Colonic mucosa (tissue), 4 donors: ENCODE results near the gene GASK1A. TPM values are rescaled to one million over a fixed set of nuclear protein-coding genes. Genes with fewer than 3 reads are reported as not detected.

ENCODE experiments used
- DNase-seq: peaks from one replicate; pipeline ENCODE4 v3.0.0-alpha.2; 2020
- H3K27ac ChIP-seq: fragments of 200-600 bp; one replicate; pipeline ENCODE4 v1.8.0; 2021
- H3K27me3 ChIP-seq: fragments of 200-600 bp; one replicate; pipeline ENCODE4 v1.8.0; 2021
- H3K36me3 ChIP-seq: fragments of 200-600 bp; one replicate; pipeline ENCODE4 v1.8.0; 2021
- H3K4me1 ChIP-seq: fragments of 200-600 bp; one replicate; pipeline ENCODE4 v1.8.0; 2021; ENCODE audit warnings: mild to moderate bottlenecking
- H3K4me3 ChIP-seq: fragments of 200-600 bp; one replicate; pipeline ENCODE4 v1.8.0; 2021
- H3K9ac ChIP-seq, 2 donors: one replicate each; pipeline ENCODE4 v1.7.0; 2013; ENCODE audit warnings: control low read depth in 2 of 2, low read depth in 2 of 2, low read length in 2 of 2
- H3K9me3 ChIP-seq: fragments of 200-600 bp; one replicate; pipeline ENCODE4 v1.8.0; 2021
- CTCF ChIP-seq: fragments of 200-600 bp; IDR thresholded peaks from one replicate; pipeline ENCODE4 v1.8.0; 2022; ENCODE audit warnings: antibody characterized with exemption, mild to moderate bottlenecking
- intact Hi-C: fragments of 100-400 bp; cut with DNase I; formaldehyde crosslinking; loops from one replicate; pipeline ENCODE4 v1.14.1; 2022
- total RNA-seq, 2 donors: library from RNA; stranded (reverse); fragmentation: NEBNext Ultra II Directional in 1 of 2; extraction: Animal tissue kit (Norgen Biotek cat#: 25700) in 1 of 2; gene quantifications; one replicate each; pipeline ENCODE4 v1.2.1, GENCODE V29; 2021
- donor health status: healthy.
- donor health status: DM: no; HTN: no; CAD: no.
- donor health status: DM: no; HTN: no; CAD: no.

Gene GASK1A
- total RNA-seq, 2 donors from 2014 or later, result 1.3 to 2.2 TPM

- H3K4me3 ChIP-seq, result no peak overlapping the region
- no peaks in the 10 kb centered on the region for H3K9me3 ChIP-seq
- TF ChIP-seq CTCF, result no peak
- intact Hi-C loops, result no loop called here
- no peaks in the 10 kb centered on the region for H3K27me3 ChIP-seq
- H3K9ac ChIP-seq, result peak overlapping the region in 1 of 2 donors; percentile 28
- H3K27ac ChIP-seq, result no peak overlapping the region
- H3K4me1 ChIP-seq, result no peaks in the 10 kb centered on the region
- peak; percentile 45 for DNase-seq
- H3K36me3 ChIP-seq, result no peaks in the 10 kb centered on the region
These were observed 22.0 kb downstream of the GASK1A start for GRCh38 chr3:43001094-43001553.

GRCh38 chr3:43001556-43002121 lies 22.5 kb downstream of the GASK1A start:
- no peak overlapping the region for H3K4me3 ChIP-seq
- H3K4me1 ChIP-seq, result no peaks in the 10 kb centered on the region
- no peaks in the 10 kb centered on the region for H3K9me3 ChIP-seq
- H3K36me3 ChIP-seq, result no peaks in the 10 kb centered on the region
- H3K9ac ChIP-seq, result peak overlapping the region in 1 of 2 donors; percentile 28
- no peaks in the 10 kb centered on the region for H3K27me3 ChIP-seq
- peak overlapping the region; percentile 15 for H3K27ac ChIP-seq
- DNase-seq, result no peak
- intact Hi-C loops, result no loop called here
- no peak for TF ChIP-seq CTCF

GRCh38 chr3:43004282-43004681 lies 25.2 kb downstream of the GASK1A start:
- Histone ChIP-seq H3K9ac (no peak overlapping the region), H3K36me3 (no peaks in the 10 kb centered on the region), H3K4me1 (no peaks in the 10 kb centered on the region), H3K27ac (no peak overlapping the region), H3K9me3 (no peaks in the 10 kb centered on the region), H3K4me3 (no peak overlapping the region), H3K27me3 (no peaks in the 10 kb centered on the region)
- no peak for DNase-seq
- no peak for TF ChIP-seq CTCF
- intact Hi-C loops, result no loop called here

GRCh38 chr3:43005253-43005652 lies 26.1 kb downstream of the GASK1A start:
- no peak for TF ChIP-seq CTCF
- no peak overlapping the region for H3K27ac ChIP-seq

GRCh38 chr3:43005981-43006380 lies 26.9 kb downstream of the GASK1A start:
- H3K4me1 ChIP-seq, result no peaks in the 10 kb centered on the region
- no peak overlapping the region for H3K4me3 ChIP-seq
- H3K9ac ChIP-seq, result no peak overlapping the region
- no peaks in the 10 kb centered on the region for H3K27me3 ChIP-seq
- intact Hi-C loops, result no loop called here
- no peak for DNase-seq
- TF ChIP-seq CTCF, result no peak
- no peaks in the 10 kb centered on the region for H3K36me3 ChIP-seq
- no peak overlapping the region for H3K27ac ChIP-seq
- H3K9me3 ChIP-seq, result no peaks in the 10 kb centered on the region

More at GRCh38 chr3:43005253-43005652, 26.1 kb downstream of the GASK1A start:
- no peaks in the 10 kb centered on the region for H3K9me3 ChIP-seq
- H3K27me3 ChIP-seq, result no peaks in the 10 kb centered on the region
- intact Hi-C loops, result no loop called here
- no peaks in the 10 kb centered on the region for H3K36me3 ChIP-seq
- H3K9ac ChIP-seq, result no peak overlapping the region
- DNase-seq, result no peak
- H3K4me3 ChIP-seq, result no peak overlapping the region
- no peaks in the 10 kb centered on the region for H3K4me1 ChIP-seq
